Measurements from ENCODE around the gene APOL3. TPM values are rescaled to one million over a fixed set of nuclear protein-coding genes. Genes with fewer than 3 reads are reported as not detected.
A peak's percentile ranks its signal among the peaks of the same experiment; 100 is the strongest.
"Not testable (repeated sequence)": the region's sequence is repeated elsewhere in the genome, so short reads cannot be mapped to it uniquely, and the experiment has no call there.

The APOL3 gene
- total RNA-seq, 1 donor from 2014 or later: 58.2 TPM

GRCh38 chr22:36204632-36205015, 44.1 kb upstream of the APOL3 start:
- intact Hi-C loops (cut with DNase I): no loop called here
- no peak for ATAC-seq
- TF ChIP-seq CTCF (IDR thresholded peaks at IDR 0.05): no peak
- no peaks in the 10 kb centered on the region for H3K9me3 ChIP-seq
- H3K36me3 ChIP-seq: no peaks in the 10 kb centered on the region
- no peak overlapping the region for H3K27ac ChIP-seq
- no peaks in the 10 kb centered on the region for H3K27me3 ChIP-seq
- peaks cover 17% of the 10 kb centered on the region for H3K4me1 ChIP-seq
- H3K4me3 ChIP-seq: no peak overlapping the region
- DNase-seq: no peak

- Histone ChIP-seq H3K27me3 (no peaks in the 10 kb centered on the region), H3K4me1 (peaks cover 17% of the 10 kb centered on the region), H3K27ac (no peak overlapping the region), H3K36me3 (no peaks in the 10 kb centered on the region), H3K4me3 (no peak overlapping the region), H3K9me3 (no peaks in the 10 kb centered on the region)
- intact Hi-C loops (cut with DNase I): no loop called here
- TF ChIP-seq CTCF (IDR thresholded peaks at IDR 0.05): no peak
- DNase-seq (no peak), ATAC-seq (no peak)
Observed at GRCh38 chr22:36204001-36204631, 43.6 kb upstream of the APOL3 start.

GRCh38 chr22:36203441-36203840, 42.9 kb upstream of the APOL3 start:
- ATAC-seq; H3K27me3 ChIP-seq; H3K4me3 ChIP-seq; H3K27ac ChIP-seq; intact Hi-C loops (cut with DNase I); H3K9me3 ChIP-seq; DNase-seq; H3K36me3 ChIP-seq: not testable (repeated sequence)
- H3K4me1 ChIP-seq: peaks cover 12% of the 10 kb centered on the region

- DNase-seq; intact Hi-C loops (cut with DNase I); H3K36me3 ChIP-seq; H3K4me3 ChIP-seq; H3K27ac ChIP-seq; H3K9me3 ChIP-seq; H3K27me3 ChIP-seq: not testable (repeated sequence)
- peak; percentile 6 for TF ChIP-seq CTCF (IDR thresholded peaks at IDR 0.05)
- ATAC-seq: peak; percentile 5
- peaks cover 15% of the 10 kb centered on the region for H3K4me1 ChIP-seq
Observed at GRCh38 chr22:36202906-36203305, 42.4 kb upstream of the APOL3 start.

GRCh38 chr22:36201630-36202319, 41.2 kb upstream of the APOL3 start, which contains the start of gene APOL4:
Gene APOL4, minus strand, starts transcription at chr22:36201809. Its CDS starts 75 bp downstream, at chr22:36201734.
- no peaks in the 10 kb centered on the region for H3K9me3 ChIP-seq
- no peak for TF ChIP-seq CTCF (IDR thresholded peaks at IDR 0.05)
- H3K4me3 ChIP-seq: peak within 1 kb of the TSS; percentile 36
- H3K27ac ChIP-seq: peak within 1 kb of the TSS; percentile 60
- intact Hi-C loops (cut with DNase I): no loop called here
- H3K4me1 ChIP-seq: peaks cover 27% of the 10 kb centered on the region
- ATAC-seq: peak; percentile 85
- peak; percentile 81 for DNase-seq
- H3K36me3 ChIP-seq: no peaks in the 10 kb centered on the region
- H3K27me3 ChIP-seq: no peaks in the 10 kb centered on the region

GRCh38 chr22:36201025-36201424, 40.5 kb upstream of the APOL3 start:
- H3K9me3 ChIP-seq; DNase-seq; ATAC-seq; intact Hi-C loops (cut with DNase I); H3K36me3 ChIP-seq; H3K27me3 ChIP-seq: not testable (repeated sequence)
- H3K27ac ChIP-seq: peak overlapping the region; percentile 60
- peak overlapping the region; percentile 36 for H3K4me3 ChIP-seq
- H3K4me1 ChIP-seq: peaks cover 27% of the 10 kb centered on the region
